Activated naive CD8-positive, alpha-beta T cell treated with anti-CD3 and anti-CD28 coated beads, Interleukin-2, amount 10 ng/mL, durations not matched to agents 7 days and 5 days (primary cell): ENCODE data around the gene AEBP2. TPM values are rescaled to one million over a fixed set of nuclear protein-coding genes. Genes with fewer than 3 reads are reported as not detected.
"Not testable (repeated sequence)": the region's sequence is repeated elsewhere in the genome, so short reads cannot be mapped to it uniquely, and the experiment has no call there.

Source experiments
- ATAC-seq: fragments of 150-1000 bp; cut with Tn5 transposase; one replicate; pipeline ENCODE4 v1.10.0; 2021; ENCODE audit warnings: low read depth, moderate library complexity
- POLR2A ChIA-PET: fragments of 350-600 bp; sonication (Branson Sonifier 250); formaldehyde crosslinking; loops from one replicate; lab custom pipeline; 2021; ENCODE audit warnings: antibody characterized with exemption; lab: Charles Lee
- DNase-seq: peaks from one replicate; pipeline ENCODE4 v3.0.0; 2021
- H3K27ac Mint-ChIP-seq: one replicate; pipeline ENCODE4 v1.8.0; 2022; ENCODE audit warnings: mild to moderate bottlenecking, mixed read lengths
- H3K27me3 Mint-ChIP-seq: one replicate; pipeline ENCODE4 v1.8.0; 2022; ENCODE audit warnings: mild to moderate bottlenecking, moderate library complexity, mixed read lengths
- H3K36me3 Mint-ChIP-seq: one replicate; pipeline ENCODE4 v1.8.0; 2021; ENCODE audit warnings: mild to moderate bottlenecking, mixed read lengths
- H3K4me1 Mint-ChIP-seq: one replicate; pipeline ENCODE4 v1.8.0; 2021; ENCODE audit warnings: mixed read lengths
- H3K4me3 Mint-ChIP-seq: one replicate; pipeline ENCODE4 v1.8.0; 2022; ENCODE audit warnings: mild to moderate bottlenecking, moderate library complexity, mixed read lengths
- H3K9me3 Mint-ChIP-seq: one replicate; pipeline ENCODE4 v1.8.0; 2021; ENCODE audit warnings: mixed read lengths
- total RNA-seq, 2 experiments: library from RNA; stranded (reverse); gene quantifications; one replicate each; pipeline ENCODE4 v1.2.3, GENCODE V29; 2021

The AEBP2 gene
- total RNA-seq, 2 experiments from 2014 or later, result 60.3 to 62.7 TPM

DNA sequence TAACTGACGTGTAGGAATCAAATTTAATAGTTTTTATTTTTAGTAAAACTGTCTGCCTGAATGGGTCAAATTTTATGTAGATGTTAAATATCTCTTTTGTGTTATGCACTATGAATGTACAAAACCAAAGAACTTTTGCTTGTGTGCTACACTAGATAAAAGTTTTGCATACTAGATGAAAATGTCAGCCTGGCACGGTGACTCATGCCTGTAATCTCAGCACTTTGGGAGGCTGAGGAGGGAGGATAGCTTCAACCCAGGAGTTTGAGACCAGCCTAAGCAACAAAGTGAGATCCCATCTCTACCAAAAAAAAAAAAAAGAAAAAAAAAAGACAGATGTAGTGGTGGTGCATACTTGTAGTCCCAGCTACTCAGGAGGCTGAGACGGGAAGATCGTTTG is 11.1 kb downstream of the AEBP2 start:
- H3K4me1 Mint-ChIP-seq, result peaks cover 31% of the 10 kb centered on the region
- H3K36me3 Mint-ChIP-seq, result peaks cover 36% of the 10 kb centered on the region
- DNase-seq (no peak), ATAC-seq (no peak)
- H3K27me3 Mint-ChIP-seq, result no peaks in the 10 kb centered on the region
- POLR2A ChIA-PET, result no interaction called here
- H3K9me3 Mint-ChIP-seq, result peaks cover 1% of the 10 kb centered on the region
- H3K4me3 Mint-ChIP-seq, result no peak overlapping the region
- H3K27ac Mint-ChIP-seq, result no peak overlapping the region

DNA sequence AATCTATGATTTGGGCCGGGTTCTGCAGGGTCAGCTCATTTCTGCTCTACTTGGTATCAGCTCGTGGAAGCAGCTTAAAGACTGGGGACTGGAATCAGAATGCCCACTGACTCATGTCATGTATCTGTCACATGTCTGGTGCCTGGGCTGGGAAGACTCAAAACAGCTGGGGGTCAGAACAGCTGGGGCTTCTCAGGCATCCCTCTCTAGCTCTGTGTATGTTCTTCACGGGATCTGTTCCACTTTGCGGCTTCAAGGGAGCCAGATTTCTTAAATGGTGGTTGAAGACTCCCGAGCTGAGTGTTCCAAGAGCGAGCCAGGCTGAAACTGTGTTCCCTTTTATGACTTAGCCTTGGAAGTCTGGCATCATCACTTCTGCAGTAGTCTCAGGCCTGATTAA is 11.9 kb downstream of the AEBP2 start:
- Mint-ChIP-seq H3K4me3 (no peak overlapping the region), H3K36me3 (peaks cover 32% of the 10 kb centered on the region), H3K27me3 (no peaks in the 10 kb centered on the region), H3K9me3 (peaks cover 1% of the 10 kb centered on the region), H3K4me1 (peaks cover 27% of the 10 kb centered on the region), H3K27ac (no peak overlapping the region)
- ATAC-seq, result no peak
- no peak for DNase-seq
- POLR2A ChIA-PET, result no interaction called here

DNA sequence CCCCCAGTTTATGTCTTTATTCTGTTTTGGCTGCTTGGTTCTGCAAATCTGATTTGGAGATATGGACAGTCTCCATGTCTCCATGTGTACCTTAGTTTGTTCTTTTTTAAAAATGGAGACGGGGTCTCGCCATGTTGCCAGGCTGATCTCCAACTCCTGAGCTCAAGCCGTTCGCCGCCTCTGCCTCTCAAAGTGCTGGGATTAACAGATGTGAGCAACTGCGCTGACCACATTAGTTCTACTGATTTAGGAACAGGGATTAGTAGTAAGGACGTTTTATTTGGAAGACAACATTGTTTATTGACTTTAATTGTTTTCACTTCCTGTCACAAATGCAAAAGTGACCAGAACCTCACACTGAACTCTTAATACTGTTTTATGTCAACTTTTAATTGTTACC is 14.7 kb downstream of the AEBP2 start:
- H3K27ac Mint-ChIP-seq, result no peak overlapping the region
- H3K4me1 Mint-ChIP-seq, result peaks cover 27% of the 10 kb centered on the region
- H3K9me3 Mint-ChIP-seq, result peaks cover 1% of the 10 kb centered on the region
- POLR2A ChIA-PET, result interaction anchor here (0.7 kb wide), 1 partner anchor 236 kb away, joined by 4 read pairs; no protein-coding TSS in a partner anchor
- no peak overlapping the region for H3K4me3 Mint-ChIP-seq
- H3K27me3 Mint-ChIP-seq, result no peaks in the 10 kb centered on the region
- ATAC-seq (no peak), DNase-seq (no peak)
- H3K36me3 Mint-ChIP-seq, result peaks cover 36% of the 10 kb centered on the region

DNA sequence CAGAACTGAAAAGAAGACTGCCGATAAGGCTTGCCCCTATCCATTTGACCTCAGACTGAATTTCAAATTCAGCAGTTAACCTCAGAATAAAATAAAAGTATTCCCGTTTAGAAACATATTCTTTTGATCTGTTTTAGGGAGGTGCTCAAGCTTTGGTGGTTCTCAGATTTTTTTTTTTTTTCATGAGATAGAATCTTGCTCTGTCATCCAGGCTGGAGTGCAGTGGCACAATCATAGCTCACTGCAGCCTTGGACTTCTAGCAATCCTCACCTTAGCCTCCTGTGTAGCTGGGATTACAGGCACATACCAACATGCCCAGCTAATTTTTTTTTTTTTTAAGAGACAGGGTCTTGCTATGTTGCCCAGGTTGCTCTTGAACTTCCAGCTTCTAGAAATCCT is 15.5 kb downstream of the AEBP2 start:
- no peak for DNase-seq
- no peak overlapping the region for H3K27ac Mint-ChIP-seq
- H3K4me1 Mint-ChIP-seq, result peaks cover 22% of the 10 kb centered on the region
- no peak overlapping the region for H3K4me3 Mint-ChIP-seq
- H3K9me3 Mint-ChIP-seq, result peaks cover 1% of the 10 kb centered on the region
- POLR2A ChIA-PET, result no interaction called here
- H3K36me3 Mint-ChIP-seq, result peaks cover 37% of the 10 kb centered on the region
- no peaks in the 10 kb centered on the region for H3K27me3 Mint-ChIP-seq
- ATAC-seq, result no peak

DNA sequence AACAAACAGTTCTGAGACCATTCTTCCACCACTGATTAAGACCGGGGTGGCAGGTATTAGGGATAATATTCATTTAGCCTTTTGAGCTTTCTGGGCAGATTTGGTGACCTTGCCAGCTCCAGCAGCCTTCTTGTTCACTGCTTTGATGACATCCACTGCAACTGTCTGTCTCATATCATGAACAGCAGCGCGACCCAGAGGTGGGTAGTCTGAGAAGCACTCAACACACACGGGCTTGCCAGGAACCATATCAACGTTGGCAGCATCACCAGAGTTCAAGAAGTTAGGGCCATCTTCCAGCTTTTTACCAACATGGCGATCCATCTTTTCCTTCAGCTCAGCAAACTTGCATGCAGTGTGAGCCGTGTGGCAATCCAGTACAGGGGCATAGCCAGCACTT is 16.9 kb downstream of the AEBP2 start:
- H3K4me3 Mint-ChIP-seq, result no peak overlapping the region
- peaks cover 38% of the 10 kb centered on the region for H3K36me3 Mint-ChIP-seq
- POLR2A ChIA-PET, result no interaction called here
- H3K9me3 Mint-ChIP-seq, result peaks cover 1% of the 10 kb centered on the region
- DNase-seq (no peak), ATAC-seq (no peak)
- no peak overlapping the region for H3K27ac Mint-ChIP-seq
- H3K4me1 Mint-ChIP-seq, result peaks cover 18% of the 10 kb centered on the region
- H3K27me3 Mint-ChIP-seq, result no peaks in the 10 kb centered on the region

DNA sequence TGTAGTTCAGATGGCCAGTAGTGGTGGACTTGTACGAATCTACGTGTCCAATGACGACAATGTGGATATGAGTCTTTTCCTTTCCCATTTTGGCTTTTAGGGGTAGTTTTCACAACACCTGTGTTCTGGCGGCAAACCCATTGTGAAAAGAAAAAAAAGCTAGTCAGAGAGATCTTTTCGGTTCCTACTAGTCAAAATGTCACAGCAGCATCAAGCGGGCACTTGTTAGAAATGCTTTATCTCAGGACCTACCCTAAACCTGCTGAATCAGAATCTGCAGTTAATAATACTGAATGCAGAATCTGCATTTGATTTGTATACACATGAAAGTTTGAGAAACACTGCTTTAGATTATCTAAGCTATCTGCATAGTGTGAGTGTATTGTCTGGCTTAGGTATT is 18.3 kb downstream of the AEBP2 start:
- no peak for DNase-seq
- POLR2A ChIA-PET, result no interaction called here
- Mint-ChIP-seq H3K4me3 (no peak overlapping the region), H3K4me1 (peaks cover 18% of the 10 kb centered on the region), H3K36me3 (peaks cover 35% of the 10 kb centered on the region), H3K27ac (no peak overlapping the region), H3K27me3 (no peaks in the 10 kb centered on the region), H3K9me3 (peaks cover 1% of the 10 kb centered on the region)
- ATAC-seq, result no peak

DNA sequence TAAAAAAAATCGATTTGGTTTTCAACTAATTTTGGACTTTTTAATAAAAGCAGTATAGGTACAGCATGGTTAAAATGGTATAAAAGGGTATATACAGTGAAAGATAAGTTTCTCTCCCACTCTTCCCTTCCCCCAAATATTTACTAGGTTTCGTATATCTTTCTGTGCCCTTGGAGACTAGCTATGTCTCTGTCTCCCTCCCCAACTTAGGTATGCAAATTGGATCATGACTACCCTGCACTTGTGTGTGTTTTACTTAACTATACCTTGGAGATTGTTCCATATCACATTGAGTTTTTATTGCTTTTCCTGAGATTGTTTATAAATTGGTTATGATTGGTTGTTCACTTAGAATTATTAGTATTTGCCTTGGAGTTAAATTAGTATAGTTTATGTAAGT is 19.4 kb downstream of the AEBP2 start:
- ATAC-seq (no peak), DNase-seq (no peak)
- no peak overlapping the region for H3K27ac Mint-ChIP-seq
- H3K9me3 Mint-ChIP-seq, result peaks cover 1% of the 10 kb centered on the region
- peaks cover 38% of the 10 kb centered on the region for H3K36me3 Mint-ChIP-seq
- POLR2A ChIA-PET, result no interaction called here
- H3K4me3 Mint-ChIP-seq, result no peak overlapping the region
- H3K27me3 Mint-ChIP-seq, result no peaks in the 10 kb centered on the region
- H3K4me1 Mint-ChIP-seq, result peaks cover 18% of the 10 kb centered on the region

DNA sequence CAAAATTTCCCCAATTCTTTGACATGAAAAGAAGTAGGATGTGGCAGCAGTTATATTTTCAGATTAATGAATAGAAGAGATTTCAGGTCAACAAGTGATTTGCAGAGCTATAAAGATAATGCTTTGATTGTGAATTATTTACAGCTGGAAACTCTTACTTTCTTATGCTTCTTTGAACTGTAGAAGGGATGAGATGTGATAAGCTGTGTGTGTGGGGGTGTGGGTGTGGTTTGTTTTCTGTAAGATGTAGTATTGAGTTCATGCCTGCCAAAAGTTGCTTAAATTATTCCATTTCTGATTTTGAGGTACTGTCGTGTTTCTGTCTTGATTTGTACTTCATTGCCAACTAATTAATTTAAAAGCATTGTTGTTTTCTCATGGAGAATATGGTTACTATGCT is 22.7 kb downstream of the AEBP2 start:
- DNase-seq (no peak), ATAC-seq (no peak)
- H3K4me3 Mint-ChIP-seq, result no peak overlapping the region
- no peaks in the 10 kb centered on the region for H3K27me3 Mint-ChIP-seq
- POLR2A ChIA-PET, result no interaction called here
- peaks cover 48% of the 10 kb centered on the region for H3K36me3 Mint-ChIP-seq
- peaks cover 12% of the 10 kb centered on the region for H3K4me1 Mint-ChIP-seq
- no peak overlapping the region for H3K27ac Mint-ChIP-seq
- H3K9me3 Mint-ChIP-seq, result no peaks in the 10 kb centered on the region

DNA sequence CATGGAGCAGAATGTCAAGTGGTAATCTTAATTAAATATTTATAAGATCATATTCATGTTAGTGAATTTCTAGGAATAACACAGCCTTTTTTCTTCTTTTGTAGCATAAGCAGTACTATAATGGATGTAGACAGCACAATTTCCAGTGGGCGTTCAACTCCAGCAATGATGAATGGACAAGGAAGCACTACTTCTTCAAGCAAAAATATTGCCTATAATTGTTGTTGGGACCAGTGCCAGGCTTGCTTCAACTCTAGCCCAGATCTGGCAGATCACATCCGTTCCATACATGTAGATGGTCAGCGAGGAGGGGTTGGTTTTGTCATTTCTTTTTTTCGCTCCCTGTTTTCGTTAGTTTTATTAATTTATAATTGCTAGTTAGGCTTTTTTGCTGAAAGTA is 23.1 kb downstream of the AEBP2 start:
- DNase-seq (no peak), ATAC-seq (no peak)
- Mint-ChIP-seq H3K4me3 (no peak overlapping the region), H3K9me3 (no peaks in the 10 kb centered on the region), H3K27ac (no peak overlapping the region), H3K27me3 (no peaks in the 10 kb centered on the region), H3K36me3 (peaks cover 49% of the 10 kb centered on the region), H3K4me1 (peaks cover 9% of the 10 kb centered on the region)
- POLR2A ChIA-PET, result no interaction called here

DNA sequence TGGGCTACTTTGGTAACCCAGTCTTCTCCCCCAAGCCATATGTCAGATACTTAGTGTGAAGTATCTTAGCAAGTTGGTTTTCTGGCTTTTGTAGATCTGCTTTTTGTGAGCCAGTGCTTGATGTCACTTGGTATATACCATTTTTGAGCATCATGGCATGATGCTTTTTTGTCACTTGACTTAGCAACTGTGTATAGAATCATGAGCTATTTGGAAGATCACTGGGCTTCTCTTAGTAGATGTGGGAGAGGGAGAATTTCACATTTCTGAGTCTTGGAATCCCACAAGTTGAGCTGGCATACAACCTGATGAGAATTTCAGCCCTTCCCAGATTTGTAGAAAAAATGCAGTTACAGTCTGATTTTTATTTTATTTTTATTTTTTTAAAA is 24.9 kb downstream of the AEBP2 start:
- no peaks in the 10 kb centered on the region for H3K27me3 Mint-ChIP-seq

DNA sequence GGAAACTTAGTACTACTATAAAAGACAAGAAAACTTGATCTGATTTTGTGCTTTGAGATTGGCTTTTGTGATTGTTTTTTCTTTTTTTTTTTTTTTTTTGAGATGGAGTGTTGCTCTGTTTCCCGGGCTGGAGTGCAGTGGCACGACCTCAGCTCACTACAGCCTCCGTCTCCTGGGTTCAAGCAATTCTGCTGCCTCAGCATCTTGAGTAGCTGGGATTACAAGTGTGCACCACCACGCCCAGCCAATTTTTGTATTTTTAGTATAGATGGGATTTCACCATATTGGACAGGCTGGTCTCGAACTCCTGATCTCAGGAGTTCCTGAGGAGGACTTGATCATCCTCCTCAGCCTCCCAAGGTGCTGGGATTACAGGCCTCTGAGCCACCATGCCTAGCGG is 26.4 kb downstream of the AEBP2 start:
- Mint-ChIP-seq H3K27ac (no peak overlapping the region), H3K27me3 (no peaks in the 10 kb centered on the region), H3K4me3 (no peak overlapping the region), H3K9me3 (no peaks in the 10 kb centered on the region), H3K4me1 (peaks cover 3% of the 10 kb centered on the region), H3K36me3 (peaks cover 59% of the 10 kb centered on the region)
- DNase-seq (no peak), ATAC-seq (no peak)
- POLR2A ChIA-PET, result no interaction called here

More for the DNA sequence above, 24.9 kb downstream of the AEBP2 start:
- POLR2A ChIA-PET, result interaction anchor here (0.7 kb wide), 1 partner anchor 205 kb away, joined by 3 read pairs; no protein-coding TSS in a partner anchor
- no peak overlapping the region for H3K4me3 Mint-ChIP-seq
- H3K36me3 Mint-ChIP-seq, result peaks cover 52% of the 10 kb centered on the region
- H3K4me1 Mint-ChIP-seq, result peaks cover 3% of the 10 kb centered on the region
- H3K27ac Mint-ChIP-seq, result no peak overlapping the region
- ATAC-seq (no peak), DNase-seq (no peak)
- H3K9me3 Mint-ChIP-seq, result no peaks in the 10 kb centered on the region

DNA sequence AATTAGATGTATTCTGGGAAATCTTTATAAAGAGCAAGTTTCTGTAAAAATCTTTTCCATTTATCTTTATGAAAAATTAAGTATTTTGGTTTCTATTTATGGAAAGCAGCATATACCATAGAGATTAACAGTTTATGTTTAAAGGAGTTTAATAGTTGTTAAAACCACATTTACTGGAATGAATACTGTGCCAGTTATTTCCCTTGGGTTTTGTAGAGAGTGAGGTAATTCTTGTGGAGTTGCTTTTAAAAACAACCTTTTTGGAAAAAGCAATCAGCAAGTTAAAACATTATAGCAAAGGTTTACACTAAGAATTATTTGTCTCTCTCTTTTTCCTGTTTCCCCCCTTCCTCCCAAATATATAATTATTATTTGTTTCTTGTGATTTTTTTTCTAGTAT is 34.9 kb downstream of the AEBP2 start:
- Mint-ChIP-seq H3K4me1 (peaks cover 28% of the 10 kb centered on the region), H3K27ac (no peak overlapping the region)
- POLR2A ChIA-PET, result no interaction called here

DNA sequence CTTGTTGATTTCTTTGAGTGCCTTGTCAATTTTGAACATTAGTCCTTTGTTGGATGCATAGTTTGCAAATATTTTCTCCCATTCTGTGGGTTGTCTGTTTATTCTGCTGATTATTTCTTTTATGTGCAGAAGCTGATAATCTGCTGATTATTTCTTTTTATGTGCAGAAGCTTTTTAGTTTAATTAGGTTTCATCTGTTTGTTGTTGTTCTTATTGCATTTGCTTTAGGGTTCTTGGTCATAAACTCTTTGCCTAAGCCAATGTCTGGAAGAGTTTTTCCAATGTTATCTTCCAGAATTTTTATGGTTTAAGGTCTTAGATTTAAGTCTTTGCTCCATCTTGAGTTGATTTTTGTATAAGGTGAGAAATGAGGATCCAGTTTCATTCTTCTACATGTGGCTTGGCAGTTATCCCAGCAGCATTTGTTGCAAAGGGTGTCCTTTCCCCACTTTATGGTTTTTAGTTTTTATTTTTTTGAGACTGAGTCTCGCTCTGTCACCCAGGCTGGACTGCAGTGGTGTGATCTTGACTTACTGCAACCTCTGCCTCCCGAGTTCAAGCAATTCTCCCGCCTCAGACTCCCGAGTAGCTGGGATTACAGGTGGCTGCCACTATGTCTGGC is 36.7 kb downstream of the AEBP2 start:
- ATAC-seq, POLR2A ChIA-PET, DNase-seq, H3K4me3 Mint-ChIP-seq, H3K27me3 Mint-ChIP-seq, H3K27ac Mint-ChIP-seq: not testable (repeated sequence)
- H3K36me3 Mint-ChIP-seq, result peaks cover 74% of the 10 kb centered on the region
- peaks cover 18% of the 10 kb centered on the region for H3K9me3 Mint-ChIP-seq
- peaks cover 28% of the 10 kb centered on the region for H3K4me1 Mint-ChIP-seq

More for the DNA sequence above, 34.9 kb downstream of the AEBP2 start:
- Mint-ChIP-seq H3K9me3 (peaks cover 11% of the 10 kb centered on the region), H3K27me3 (no peaks in the 10 kb centered on the region), H3K4me3 (no peak overlapping the region), H3K36me3 (peaks cover 67% of the 10 kb centered on the region)
- ATAC-seq (no peak), DNase-seq (no peak)

DNA sequence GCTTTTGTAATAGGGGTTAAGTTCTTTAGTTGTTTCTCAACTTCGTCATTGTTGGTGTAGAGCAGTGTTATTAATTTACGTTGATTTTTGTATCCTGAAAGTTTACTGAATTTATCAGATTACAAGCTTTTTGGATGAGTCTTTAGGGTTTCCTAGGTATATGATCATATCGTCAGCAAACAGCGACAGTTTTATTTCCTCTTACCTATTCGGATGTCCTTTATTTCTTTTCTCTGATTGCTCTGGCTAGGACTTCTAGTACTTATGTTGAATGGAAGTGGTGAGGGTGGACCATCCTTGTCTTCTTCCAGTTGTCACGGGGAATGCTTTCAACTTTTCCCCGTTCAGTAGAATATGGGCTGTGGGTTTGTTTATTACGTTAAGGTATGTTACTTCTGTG is 37.8 kb downstream of the AEBP2 start:
- DNase-seq, result no peak
- H3K27ac Mint-ChIP-seq, result no peak overlapping the region
- no peak overlapping the region for H3K4me3 Mint-ChIP-seq
- H3K9me3 Mint-ChIP-seq, result peaks cover 18% of the 10 kb centered on the region
- no peak for ATAC-seq
- H3K36me3 Mint-ChIP-seq, result peaks cover 83% of the 10 kb centered on the region
- POLR2A ChIA-PET, result no interaction called here
- no peaks in the 10 kb centered on the region for H3K27me3 Mint-ChIP-seq
- H3K4me1 Mint-ChIP-seq, result peaks cover 32% of the 10 kb centered on the region
